GM21515 (cell line): ENCODE results near the gene AEBP2.
"Not testable (repeated sequence)": the region's sequence is repeated elsewhere in the genome, so short reads cannot be mapped to it uniquely, and the experiment has no call there.

Experiments used
- ATAC-seq: cut with Tn5 transposase; IDR thresholded peaks from one replicate; pipeline ENCODE4 v1.9.1; 2021; ENCODE audit not compliant: unreplicated experiment

Gene AEBP2, protein sequence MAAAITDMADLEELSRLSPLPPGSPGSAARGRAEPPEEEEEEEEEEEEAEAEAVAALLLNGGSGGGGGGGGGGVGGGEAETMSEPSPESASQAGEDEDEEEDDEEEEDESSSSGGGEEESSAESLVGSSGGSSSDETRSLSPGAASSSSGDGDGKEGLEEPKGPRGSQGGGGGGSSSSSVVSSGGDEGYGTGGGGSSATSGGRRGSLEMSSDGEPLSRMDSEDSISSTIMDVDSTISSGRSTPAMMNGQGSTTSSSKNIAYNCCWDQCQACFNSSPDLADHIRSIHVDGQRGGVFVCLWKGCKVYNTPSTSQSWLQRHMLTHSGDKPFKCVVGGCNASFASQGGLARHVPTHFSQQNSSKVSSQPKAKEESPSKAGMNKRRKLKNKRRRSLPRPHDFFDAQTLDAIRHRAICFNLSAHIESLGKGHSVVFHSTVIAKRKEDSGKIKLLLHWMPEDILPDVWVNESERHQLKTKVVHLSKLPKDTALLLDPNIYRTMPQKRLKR

DNA sequence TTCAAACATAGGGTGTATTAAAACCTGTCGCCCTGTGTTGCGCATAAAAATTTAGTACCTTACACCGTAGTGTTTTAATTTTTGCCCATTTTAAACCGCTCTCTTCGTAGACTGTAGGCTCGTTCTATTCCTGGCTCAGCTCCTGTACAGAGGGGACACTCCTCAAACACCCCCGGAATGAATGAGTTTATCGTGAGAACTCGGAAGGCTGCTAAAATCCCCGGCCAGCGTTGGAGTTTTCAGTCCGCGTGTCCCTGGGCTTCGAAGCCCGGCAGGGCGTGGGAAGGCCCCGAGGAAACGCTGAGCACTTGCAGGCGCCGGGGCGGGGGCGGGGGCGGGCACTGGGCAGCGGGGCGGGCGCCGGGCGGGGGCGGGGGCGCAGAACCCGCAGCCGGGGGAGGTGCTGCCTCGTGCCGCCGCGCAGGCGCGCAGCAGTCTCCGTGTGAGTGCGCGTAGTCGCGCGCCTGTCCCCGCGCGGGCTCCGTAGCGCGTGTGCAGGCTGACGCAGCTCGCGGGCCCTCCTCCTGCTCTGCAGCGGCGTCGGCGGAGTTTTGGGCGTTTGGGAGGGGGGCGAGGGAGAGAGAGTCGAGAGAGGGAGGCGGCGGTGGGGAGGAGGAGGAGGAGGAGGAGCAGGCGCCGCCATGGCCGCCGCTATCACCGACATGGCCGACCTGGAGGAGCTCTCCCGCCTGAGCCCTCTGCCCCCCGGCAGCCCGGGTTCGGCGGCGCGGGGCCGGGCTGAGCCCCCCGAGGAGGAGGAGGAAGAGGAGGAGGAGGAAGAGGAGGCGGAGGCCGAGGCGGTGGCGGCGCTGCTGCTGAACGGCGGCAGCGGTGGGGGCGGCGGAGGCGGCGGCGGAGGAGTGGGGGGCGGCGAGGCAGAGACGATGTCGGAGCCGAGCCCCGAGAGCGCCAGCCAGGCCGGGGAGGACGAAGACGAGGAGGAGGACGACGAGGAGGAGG lies at the start of gene AEBP2:
AEBP2 (plus strand) TSS at position 434 of the 960 bp plus-strand sequence; CDS start at position 642, 208 bp downstream.
- ATAC-seq = peak; percentile 83

DNA sequence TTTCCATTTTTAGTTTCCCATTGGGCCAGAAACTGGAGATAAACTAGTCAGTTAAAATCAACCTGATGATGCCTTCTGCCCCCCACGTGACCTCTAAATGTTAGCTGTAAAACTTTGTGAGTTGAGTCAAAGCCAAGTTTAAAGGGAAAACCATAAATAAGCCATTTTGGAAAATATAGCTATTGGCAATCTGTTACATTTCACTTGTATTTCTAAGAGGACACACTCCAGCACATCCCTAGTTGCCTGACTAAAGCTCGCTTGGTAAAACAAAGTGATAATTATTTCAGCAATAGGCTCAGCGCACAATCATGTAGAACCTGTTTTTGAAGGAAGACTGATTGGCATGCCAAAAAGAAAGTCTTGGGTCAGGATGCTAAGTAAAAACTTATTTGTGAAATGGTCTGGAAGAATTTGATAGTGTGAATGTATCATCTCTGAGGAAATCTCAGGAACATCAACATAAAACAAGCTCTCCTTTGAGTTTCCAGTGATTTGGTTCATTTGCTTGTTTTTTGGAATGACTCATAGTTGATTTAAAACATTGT lies 49.2 kb upstream of the AEBP2 start:
- no peak for ATAC-seq

DNA sequence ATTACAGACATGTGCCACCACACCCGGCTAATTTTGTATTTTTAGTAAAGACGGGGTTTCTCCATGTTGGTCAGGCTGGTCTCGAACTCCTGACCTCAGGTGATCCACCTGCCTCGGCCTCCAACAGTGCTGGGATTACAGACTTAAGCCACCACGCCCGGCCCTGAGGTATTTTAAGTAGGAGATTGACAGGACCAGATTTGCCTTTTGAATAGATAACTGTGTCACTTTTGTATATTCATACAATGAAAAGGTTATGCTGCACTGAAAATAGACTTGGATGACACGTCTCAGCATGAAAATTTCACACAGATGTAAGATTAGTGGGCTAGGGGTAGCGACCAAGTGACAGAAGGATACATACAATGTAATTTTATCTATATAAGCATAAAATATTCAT lies 46.6 kb upstream of the AEBP2 start:
- ATAC-seq = not testable (repeated sequence)

DNA sequence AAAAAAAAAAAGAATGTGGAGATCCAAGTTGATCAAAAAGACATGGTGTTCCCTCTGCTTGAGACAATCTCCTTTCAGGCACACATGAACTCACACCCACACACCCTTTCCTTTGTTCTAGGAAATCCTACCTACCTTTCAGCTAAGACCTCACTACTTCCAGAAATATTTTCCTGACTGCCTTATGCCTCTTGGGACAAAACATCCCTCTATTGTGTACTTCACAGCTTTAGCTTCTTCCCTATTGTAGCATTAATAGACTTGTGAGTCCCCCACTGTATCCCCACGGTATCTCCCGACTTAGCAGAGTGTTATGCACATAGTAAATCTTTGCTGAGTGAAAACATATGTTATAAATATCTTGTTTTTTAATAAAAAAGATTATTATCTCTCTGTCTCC lies 44.9 kb upstream of the AEBP2 start:
- ATAC-seq = no peak

DNA sequence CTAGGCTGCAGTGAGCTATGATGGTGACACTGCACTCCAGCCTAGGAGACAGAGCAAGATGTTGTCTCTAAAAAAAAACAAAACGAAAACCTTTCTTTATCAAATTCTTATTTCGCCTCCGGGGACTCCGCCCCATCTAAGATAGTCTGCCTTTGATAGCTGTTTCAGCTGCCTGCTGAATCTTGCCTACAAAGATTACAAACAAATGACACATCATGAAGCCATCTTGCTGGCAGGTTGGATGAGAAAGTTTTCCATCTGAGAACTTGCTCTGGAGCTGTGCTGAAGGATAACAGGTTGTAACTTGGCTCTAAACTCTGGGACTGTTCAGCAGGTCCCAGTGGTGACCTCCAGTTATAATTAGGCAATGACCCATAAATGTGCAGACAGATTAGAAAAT lies 41.8 kb upstream of the AEBP2 start:
- ATAC-seq = no peak

DNA sequence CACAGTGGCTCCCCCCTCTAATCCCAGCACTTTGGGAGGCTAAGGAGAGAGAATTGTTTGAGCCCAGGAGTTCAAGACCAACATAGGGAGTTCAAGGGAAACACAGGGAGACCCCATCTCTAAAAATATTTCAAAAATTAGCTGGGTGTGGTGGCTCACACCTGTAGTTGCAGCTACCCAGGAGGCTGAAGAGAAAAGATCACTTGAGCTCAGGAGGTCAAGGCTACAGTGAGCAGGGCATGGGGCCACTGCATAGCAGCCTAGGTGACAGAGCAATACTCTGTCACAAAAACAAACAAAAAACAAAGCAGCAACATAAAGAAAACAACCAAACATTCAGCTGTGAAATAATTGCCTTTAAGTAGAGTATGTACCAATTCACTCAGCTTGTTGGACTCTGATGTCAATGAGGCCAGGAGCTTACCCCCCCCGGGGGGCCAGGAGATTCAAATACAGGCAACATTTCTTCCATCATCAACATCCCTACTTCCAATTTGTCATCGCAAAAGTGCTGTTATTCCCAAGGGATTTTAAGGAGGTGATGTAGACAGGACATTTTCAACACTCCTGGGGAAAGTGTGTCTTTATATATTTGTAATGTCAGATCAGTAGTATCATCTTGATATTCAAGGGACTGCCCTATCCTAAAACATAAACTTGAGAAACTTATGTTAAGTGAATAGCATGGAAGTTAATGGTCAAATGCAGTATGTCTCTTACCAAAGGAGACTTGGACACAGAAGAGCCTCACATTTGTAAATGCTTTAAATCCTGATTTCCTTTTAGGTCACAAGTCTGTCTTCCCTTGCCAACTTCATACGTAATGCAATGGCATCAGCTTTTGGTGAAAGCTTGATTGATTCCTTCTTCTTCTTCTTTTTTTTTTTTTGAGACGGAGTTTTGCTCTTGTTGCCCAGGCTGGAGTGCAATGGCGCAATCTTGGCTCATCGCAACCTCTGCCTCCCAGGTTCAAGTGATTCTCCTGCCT lies 40.6 kb upstream of the AEBP2 start:
- ATAC-seq = no peak

DNA sequence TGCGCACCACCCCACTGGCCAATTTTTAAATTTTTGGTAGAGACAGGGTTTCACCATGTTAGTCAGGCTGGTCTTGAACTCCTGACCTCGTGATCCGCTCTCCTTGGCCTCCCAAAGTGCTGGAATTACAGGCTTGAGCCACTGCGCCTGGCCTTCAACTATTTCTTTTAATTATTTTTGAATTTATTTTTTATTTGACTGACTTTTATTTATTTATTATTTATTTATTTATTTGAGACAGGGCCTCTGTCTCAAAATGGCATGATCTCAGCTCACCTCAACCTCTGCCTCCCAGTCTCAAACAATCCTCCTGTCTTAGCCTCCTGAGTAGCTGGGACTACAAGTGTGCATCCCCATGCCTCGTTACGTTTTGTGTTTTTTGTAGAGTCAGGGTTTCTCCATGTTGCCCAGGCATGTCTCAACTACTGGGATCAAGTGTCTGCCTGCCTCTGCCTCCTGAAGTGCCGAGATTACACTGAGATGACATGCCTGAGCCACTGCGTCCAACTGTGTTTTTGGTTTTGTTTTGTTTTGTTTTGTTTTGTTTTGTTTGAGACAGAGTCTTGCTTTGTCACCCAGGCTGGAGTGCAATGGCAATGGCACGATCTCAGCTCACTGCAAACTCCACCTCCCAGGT lies 38.5 kb upstream of the AEBP2 start:
- ATAC-seq = not testable (repeated sequence)

DNA sequence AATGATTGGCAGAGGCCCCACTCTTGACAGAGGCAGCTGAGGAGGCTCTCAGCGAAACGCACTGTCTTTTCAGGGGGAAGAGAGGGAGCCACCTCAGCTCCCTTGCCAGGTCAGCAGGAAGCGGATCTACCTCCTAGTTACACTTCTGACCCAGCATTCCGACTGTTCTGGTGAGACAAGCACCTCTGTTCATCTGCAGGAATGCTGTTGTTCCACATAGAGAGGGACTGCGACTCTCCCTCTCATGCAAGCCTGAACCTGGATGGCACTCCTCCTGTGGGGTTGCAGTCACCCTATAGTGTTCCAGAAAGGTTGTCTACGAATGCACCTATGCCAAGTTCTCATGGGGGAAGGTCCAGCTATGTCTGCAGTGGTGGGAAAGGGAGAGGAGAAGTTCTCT lies 37.1 kb upstream of the AEBP2 start:
- ATAC-seq = no peak

DNA sequence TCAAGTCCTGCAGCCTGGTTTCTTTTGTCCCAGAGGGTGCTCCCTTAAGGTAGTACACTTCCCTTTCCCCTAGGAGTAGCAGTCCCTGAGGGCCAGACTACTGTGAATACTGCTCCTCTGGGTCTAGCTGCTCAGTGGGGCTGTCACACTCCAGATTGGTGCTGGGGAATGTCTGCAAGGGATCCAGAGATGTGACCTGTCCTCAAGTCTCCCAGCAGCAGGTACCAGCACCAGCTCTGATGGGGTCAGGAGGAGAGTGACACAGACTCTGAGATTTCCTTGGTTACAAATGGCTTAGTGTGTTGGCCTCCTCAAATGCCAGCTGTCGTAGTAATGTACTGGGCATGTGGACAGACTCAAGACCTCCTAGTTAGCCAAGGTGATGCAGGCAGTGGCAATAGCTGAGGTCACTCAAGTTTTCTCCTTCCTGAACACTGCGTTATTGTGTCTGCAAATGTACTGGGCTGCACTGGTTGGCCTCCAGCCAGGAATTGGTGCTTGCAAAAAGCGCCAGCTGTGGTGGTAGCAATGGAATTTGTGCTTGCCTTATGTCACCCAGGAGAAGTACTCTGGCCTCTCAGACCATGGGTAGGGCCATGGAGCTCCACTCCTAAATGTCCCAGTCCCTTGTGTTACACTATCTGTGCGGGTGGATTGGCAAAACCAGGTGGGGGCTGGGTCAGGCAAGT lies 36.4 kb upstream of the AEBP2 start:
- ATAC-seq = no peak

DNA sequence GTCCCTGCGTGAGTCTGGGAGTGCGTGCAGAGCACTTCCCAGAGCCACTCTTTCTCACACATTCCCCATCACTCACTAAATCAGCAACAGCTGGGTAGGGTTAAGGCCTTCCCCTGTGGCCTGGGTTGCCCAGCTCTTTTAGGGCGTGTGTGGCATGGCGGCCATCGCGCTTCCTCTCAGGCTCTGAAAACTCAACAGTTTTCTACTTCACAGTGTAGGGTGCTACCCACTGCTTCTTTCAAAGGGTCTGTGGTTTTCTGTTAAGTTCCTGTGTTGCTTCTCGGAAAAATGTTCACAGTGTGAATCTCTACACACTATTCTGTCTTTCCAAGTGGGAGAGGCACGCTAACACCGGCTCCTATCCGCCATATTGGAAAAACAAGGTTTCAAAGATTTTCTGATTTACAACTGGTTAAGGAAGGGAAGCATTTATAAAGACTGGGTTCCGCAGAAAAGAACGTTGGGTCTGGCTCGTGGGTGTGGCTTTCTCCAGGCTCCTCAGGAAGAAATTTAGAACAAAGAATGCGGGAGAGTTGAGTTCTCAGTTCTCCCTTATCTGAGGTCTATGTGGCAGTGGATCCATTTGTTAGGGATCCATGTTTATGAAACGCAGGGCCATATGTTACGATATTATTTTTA lies 34.9 kb upstream of the AEBP2 start:
- no peak for ATAC-seq

DNA sequence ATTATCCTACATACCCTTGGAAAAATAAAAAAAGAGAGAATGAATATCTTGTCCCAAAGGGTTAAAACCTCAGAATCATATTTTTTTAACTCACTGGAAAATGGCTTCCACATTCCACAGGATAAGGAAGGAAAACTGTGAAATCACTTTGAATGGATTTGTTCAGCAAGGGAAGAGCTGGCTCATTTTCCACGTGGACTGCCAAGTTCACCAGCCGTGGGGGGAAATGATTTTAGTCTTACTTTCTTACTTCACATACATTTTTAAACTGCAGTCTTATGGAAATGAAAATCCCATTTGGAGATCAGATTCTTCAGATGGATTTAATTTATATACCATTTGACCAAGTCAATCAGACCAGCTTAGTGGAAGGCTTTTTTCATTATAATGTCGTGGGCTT lies 29.9 kb upstream of the AEBP2 start:
- no peak for ATAC-seq

DNA sequence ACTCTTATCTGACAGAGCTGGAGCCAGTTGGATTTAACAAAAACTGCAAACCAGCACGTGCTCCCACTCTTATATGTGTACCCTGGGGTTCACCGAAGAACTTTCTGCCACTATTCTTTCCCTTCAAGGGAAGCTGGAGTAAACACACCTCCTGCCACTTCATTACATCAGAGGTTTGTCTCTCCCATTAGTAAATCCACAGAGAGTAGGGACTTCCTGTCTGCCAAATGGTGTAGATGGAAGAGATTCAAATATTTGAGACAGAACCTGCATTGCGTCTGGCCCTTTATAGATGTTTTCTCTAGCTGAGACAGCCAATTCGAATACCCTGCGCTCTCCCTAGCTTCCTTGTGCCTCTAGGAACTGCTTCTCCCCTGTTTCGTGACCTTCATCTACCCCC lies 29.1 kb upstream of the AEBP2 start:
- ATAC-seq = no peak

DNA sequence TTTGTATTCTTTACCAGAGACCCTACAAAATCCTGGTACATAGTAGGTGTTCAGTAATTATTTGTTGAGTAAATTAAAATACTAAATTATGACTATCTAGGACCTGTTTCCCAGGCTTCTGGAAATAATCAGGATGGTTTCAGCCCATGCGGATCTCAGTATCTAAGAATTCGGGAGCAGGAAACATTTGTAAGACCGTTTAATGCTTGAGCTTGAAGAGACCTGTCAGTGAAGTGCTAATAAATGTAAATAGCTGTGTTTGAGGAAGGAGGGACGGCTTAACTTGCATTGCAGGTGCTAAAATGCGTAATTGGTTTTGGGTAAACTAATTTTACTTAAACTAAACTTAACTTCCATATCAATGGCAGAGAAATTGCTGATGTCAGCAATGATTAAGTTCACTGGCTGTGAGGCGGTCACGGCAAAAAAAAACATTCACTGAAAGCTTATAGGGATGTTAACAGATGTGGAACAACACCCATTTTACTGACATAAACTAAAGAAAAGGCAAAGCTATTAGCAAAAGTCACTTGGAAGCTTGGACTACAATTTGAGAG lies 28.6 kb upstream of the AEBP2 start:
- no peak for ATAC-seq

DNA sequence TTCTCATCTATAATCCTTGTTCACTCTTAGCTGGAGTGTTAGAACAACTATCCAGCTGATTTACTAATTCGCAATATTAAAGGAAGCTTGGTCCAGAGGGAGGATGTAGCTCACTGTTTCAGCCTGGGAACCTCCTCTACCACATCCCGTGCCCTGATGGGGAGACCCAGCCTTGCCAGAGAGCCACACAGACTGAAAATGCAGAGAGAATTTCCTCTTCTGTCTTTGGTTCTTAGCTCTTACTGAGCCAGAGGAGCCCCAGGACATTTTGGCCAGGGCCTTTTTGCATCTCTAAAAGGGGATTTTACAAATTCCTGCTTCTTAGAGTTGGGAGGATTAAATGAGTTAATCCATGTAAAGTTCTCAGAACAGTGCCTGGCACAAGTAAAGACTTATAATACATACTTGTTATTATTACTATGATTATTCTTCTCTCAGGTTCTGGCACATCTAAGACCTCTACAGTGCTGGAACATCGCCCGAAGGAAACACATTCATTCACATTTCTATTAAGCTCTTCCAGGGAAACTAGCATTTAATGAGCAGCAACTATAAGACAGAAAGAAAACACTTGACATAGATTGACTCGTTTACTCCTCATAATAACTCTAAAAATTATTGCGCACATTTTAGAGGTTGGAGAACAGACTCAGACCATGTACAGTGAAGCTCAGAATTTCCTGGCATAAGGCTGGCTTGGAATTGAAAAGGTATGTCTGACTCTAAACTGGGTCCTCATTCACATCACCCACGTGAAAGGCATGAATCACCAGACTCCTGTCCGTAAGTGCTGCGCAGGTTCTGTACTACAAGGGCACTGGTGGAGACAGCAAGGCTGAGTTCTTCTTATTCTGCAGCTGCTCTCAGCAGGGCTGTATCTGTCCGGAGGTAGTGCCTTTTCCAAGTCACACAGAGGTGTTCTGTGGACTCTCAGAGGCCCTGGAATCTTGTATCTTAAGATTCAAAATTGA lies 27.8 kb upstream of the AEBP2 start:
- no peak for ATAC-seq

DNA sequence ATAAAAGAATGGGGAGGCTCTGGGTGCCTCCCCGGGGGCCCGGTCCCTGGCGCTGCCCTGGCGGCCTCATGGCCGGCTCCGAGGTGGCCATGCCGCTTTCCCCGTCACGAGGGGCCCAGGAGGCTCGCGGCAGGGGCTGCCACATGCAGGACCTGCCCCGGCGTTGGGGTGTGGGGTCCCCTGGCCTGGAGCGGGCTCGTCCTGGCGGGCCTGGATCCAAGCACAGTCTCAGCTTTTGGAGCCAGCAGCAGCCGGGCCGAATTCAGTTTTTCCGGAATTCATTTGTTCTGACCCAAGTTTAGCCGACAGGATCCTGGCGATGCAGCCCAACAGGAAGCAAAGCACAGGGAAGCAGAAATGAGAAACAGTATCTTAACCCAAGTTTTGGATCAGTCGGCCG lies 26.4 kb upstream of the AEBP2 start:
- no peak for ATAC-seq

DNA sequence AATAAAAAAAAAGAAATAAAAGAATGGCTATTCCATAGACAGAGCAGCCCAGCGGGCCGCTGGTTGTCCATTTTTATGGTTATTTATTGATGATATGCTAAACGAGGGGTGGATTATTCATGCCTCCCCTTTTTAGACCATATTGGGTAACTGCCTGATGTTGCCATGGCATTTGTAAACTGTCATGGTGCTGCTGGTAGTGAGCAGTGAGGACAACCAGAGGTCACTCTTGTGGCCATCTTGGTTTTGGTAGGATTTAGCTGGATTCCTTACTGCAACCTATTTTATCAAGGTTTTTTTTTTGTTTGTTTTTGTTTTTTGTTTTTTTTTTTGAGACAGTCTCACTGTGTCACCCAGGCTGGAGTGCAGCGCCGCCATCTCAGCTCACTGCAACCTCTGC lies 25.7 kb upstream of the AEBP2 start:
- ATAC-seq = not testable (repeated sequence)

DNA sequence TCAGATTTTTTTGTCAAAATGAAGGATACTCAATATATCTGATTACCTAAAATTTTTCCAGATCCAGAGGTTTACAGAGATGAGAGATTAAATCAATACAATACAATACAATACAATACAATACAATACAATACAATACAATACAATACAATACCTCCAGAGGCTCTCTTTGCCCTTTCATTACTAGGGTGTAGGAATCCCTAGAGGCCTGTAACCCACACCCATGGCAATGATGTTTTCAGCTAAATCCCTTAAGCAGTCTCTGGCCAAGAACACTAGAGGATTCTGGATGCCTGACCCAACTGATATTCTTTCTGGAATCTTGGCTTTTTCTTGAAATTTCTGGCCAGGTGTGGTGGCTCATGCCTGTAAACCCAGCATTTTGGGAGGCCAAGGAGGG lies 23.7 kb upstream of the AEBP2 start:
- ATAC-seq = no peak
